NCI-H2227 treated with DMSO at 0.1 percent for 48 hours (cell line): Measurements from ENCODE around the gene HOXB6.
A peak's percentile ranks its signal among the peaks of the same experiment; 100 is the strongest.

Experiments
- DNase-seq: peaks from one replicate; lab custom pipeline; 2025; lab: John Stamatoyannopoulos, UW

The HOXB6 gene

GRCh38 chr17:48565925-48566710 is 38.7 kb downstream of the HOXB6 start:
- DNase-seq, result no peak

- DNase-seq, result no peak
These were observed 39.7 kb downstream of the HOXB6 start for GRCh38 chr17:48565022-48565554.

GRCh38 chr17:48564188-48565021 is 40.4 kb downstream of the HOXB6 start:
- no peak for DNase-seq

GRCh38 chr17:48563867-48564187 is 41.0 kb downstream of the HOXB6 start:
- DNase-seq, result no peak

GRCh38 chr17:48563385-48563838 is 41.4 kb downstream of the HOXB6 start:
- DNase-seq, result no peak

GRCh38 chr17:48562934-48563333 is 41.9 kb downstream of the HOXB6 start:
- no peak for DNase-seq

- no peak for DNase-seq
These were observed 42.6 kb downstream of the HOXB6 start for GRCh38 chr17:48561884-48562810.

GRCh38 chr17:48559840-48560817 is 44.7 kb downstream of the HOXB6 start:
- DNase-seq, result no peak

- DNase-seq, result no peak
These were observed 45.5 kb downstream of the HOXB6 start for GRCh38 chr17:48559122-48559839.

GRCh38 chr17:48558831-48559121 is 46.0 kb downstream of the HOXB6 start:
- DNase-seq, result no peak

- no peak for DNase-seq
These were observed 46.5 kb downstream of the HOXB6 start for GRCh38 chr17:48558057-48558830.

GRCh38 chr17:48556576-48557401 is 48.0 kb downstream of the HOXB6 start:
- no peak for DNase-seq

- DNase-seq, result no peak
These were observed 48.6 kb downstream of the HOXB6 start for GRCh38 chr17:48556229-48556575.

GRCh38 chr17:48555258-48556228 is 49.2 kb downstream of the HOXB6 start:
- peak; percentile 84 for DNase-seq

GRCh38 chr17:48554412-48555257 is 50.2 kb downstream of the HOXB6 start:
- DNase-seq, result no peak

- DNase-seq, result no peak
These were observed 51.0 kb downstream of the HOXB6 start for GRCh38 chr17:48553826-48554225.

GRCh38 chr17:48553190-48553547 is 51.6 kb downstream of the HOXB6 start:
- DNase-seq, result no peak
